A549 treated with CpdA at 1 μM for 4 hours (cell line): ENCODE data around the gene SMURF2. TPM values are rescaled to one million over a fixed set of nuclear protein-coding genes. Genes with fewer than 3 reads are reported as not detected.

Experiments
- total RNA-seq: library from RNA; stranded (reverse); fragments of 200-300 nt; extraction: Qiagen RNA extraction; gene quantifications from 5 replicates; pipeline ENCODE4 v1.2.3, GENCODE V29; 2022; ENCODE audit warnings: low read depth

SMURF2 gene
- 25.6 to 39.3 TPM (median 30.6 TPM) in 5 replicates for total RNA-seq

DNA sequence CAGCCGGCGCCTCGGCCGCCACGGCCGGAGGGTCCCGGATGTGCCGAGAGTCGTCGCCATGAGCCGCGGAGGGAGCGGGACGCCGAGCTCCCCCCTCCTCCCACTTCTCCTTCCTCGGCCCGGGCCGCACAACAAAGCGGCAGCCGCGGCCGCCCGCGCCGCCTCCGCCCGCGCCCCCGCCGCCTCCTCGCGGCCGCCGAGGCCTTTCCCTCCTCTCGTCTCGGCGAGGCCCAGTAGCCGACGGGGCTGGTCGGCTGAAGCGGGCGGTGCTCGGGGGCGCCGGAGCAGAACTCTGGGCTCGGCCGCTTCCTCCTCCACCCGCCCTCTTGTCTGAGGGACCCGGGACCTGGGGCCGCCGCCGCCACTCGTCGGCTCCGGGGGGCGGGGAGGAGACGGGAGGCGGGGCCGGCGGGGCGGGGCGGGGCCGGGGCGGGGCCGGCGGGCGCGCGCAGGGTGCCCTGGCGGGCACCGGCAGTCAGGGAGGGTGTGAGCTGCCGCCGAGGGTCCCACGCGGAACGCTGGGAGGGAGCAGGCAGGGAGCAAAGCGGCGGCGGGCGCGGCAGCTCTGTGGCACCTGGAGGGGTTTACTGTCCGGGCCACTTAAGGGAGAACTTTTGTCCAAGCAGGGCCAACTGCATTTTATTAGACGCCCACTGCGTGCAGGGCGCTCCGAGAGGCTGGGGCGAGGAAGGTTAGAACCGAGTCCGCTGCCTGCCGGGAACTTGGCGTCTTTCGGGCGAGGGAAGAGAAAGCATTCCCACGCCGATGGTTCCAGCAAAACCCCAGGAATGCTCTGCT lies at the start of gene SMURF2:
TSS of gene SMURF2 (minus strand) at position 332 of the 798 bp plus-strand sequence. CDS start 427 bp downstream, outside the sequence.

DNA sequence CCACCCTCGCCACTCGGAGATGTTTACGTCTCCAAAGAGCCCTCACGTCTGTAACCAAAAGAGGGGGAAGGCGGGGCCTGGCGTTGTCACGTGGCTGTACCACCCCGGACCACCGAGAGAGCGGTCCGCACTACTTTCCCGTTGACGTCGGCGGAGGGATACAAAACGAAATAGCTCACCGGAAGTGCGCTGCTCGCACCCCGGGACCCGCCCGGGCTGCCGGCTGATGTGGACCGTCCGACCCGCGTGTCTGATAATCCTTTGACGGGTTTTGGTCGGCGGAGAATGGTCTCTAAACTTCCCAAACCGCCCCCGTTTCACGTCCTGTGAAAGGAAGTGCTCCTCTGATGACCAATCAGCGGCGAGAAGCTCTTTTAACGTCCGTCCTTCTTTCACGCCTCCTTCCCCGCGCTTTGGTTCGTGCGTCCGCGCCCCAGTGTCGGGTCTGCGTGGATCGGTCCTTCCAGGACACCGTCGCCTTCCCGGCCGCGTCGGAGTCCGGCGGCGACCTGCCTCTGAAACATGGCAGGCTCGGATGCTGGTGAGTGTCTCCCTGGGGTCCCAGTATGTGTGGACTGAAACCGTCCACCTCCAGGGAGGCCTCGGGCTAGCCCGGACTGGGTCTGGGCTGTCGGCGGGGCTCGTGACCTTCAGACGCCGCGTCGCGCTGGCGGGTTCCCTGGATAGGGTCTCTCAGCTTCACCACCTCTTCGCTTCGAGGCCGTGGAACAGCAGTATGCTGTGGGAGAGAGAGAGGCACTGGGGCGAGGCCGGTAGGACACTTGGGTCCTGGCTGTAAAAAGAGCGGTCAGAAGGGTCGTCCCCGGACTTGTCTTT lies 155.3 kb downstream of the SMURF2 start, which contains the start of gene CEP95:
TSS of gene CEP95 (plus strand) at position 402 of the 837 bp plus-strand sequence. CDS start at position 523, 121 bp downstream.

DNA sequence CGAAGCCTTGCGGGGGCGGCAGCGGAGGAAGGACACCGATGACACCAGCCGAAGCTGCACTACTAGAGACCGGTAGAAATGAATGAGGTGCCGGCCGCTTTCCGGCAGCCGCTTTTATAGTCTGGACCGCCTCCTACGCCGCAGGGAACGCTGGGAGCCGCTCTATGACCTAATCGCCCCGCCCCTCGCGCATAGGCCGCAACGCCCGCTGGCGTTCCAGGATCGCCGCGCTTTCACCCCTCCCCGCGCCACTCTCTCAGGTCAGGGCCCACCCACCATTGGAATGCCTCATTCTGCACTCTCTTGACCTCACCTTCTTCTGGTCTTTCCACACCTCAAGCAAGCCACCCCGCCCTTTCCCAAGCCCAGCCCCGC lies 155.9 kb downstream of the SMURF2 start, which contains the start of gene DDX5:
TSS of gene DDX5 (minus strand) at position 89 of the 375 bp plus-strand sequence. CDS start 170 bp downstream, outside the sequence.

DNA sequence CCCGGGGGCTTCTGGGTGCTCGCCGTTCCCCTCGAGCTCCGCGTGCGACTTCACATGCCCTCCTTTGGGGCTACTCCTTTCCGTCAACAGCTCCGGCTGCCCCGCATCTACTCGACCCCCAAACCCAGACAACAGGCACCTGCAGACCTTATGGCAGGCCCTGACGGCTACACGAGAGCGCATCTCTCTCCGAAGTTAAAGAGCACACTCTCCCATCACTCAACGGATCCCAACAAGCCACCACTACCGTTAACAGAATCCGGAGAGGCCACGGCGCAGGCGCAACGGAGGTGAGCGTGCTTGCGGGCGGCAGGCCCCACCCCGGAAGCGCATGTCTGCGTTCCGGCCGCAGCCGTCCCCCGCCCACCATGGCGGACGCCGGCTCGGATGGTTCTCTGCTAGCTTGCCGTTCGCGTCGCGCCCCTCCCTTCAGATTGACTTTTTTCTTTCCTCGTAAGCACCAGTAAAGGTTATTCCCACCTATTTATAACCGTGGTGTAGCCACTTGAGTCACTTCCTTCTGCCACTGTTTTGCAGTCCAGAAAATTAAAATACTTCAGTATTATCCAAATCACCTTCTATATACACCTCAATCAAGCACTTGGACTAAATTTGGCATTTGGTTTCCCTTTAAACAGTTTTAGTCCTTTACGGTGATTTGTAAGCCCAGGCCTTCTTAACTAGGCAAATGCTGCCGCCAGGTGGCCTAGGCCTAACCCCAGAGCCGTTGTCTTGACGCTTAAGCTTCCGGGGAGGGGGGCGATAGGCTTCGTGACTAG lies 165.1 kb downstream of the SMURF2 start, which contains the start of gene POLG2:
TSS of gene POLG2 (minus strand) at position 269 of the 779 bp plus-strand sequence. CDS start at position 183, 86 bp downstream.

Other genes with a start within 250 kb of the SMURF2 start
- 1.6 to 3.0 TPM (median 2.1 TPM) in 5 replicates for gene MILR1, start 213.2 kb downstream of the SMURF2 start, total RNA-seq
- 16.8 to 19.2 TPM (median 16.8 TPM) in 5 replicates for gene POLG2, start 165.3 kb downstream of the SMURF2 start, total RNA-seq
- gene DDX5, start 156.0 kb downstream of the SMURF2 start, total RNA-seq, result 586 to 1,065 TPM (median 610 TPM) in 5 replicates
- gene CEP95, start 155.3 kb downstream of the SMURF2 start, total RNA-seq, result 29.1 to 37.8 TPM (median 33.4 TPM) in 5 replicates